Stimulated activated CD4-positive, alpha-beta T cell treated with anti-CD3 and anti-CD28 coated beads, TNF-alpha, amount 100 ng/mL, for 4 hours (primary cell): ENCODE data around the gene HPD.

Experiments used
- DNase-seq, 3 experiments: peaks; one replicate each; pipeline ENCODE4 v3.0.0-alpha.2; 2020; ENCODE audit warnings: low read depth in 3 of 3

Gene HPD

GRCh38 chr12:121811434-121812319, 47.0 kb downstream of the HPD start:
- no peak for DNase-seq

- DNase-seq: no peak
These were observed 47.7 kb downstream of the HPD start for GRCh38 chr12:121810833-121811433.

DNA sequence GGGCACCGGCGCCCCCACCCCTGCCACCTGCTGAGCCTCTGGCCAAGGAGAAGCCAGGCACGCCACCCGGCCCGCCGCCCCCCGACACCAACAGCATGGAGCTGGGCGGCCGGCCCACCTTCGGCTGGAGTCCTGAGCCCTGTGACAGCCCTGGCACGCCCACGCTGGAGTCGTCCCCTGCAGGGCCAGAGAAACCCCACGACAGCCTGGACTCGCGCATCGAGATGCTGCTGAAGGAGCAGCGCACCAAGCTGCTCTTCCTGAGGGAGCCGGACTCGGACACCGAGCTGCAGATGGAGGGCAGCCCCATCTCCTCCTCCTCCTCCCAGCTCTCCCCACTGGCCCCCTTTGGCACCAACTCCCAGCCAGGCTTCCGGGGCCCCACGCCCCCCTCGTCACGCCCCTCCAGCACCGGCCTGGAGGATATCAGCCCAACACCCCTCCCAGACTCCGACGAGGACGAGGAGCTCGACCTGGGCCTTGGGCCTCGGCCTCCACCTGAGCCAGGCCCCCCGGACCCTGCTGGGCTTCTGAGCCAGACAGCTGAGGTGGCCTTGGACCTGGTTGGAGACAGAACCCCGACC, 48.3 kb downstream of the HPD start:
- no peak for DNase-seq

- no peak for DNase-seq
These were observed 48.9 kb downstream of the HPD start for GRCh38 chr12:121809712-121810116.

DNA sequence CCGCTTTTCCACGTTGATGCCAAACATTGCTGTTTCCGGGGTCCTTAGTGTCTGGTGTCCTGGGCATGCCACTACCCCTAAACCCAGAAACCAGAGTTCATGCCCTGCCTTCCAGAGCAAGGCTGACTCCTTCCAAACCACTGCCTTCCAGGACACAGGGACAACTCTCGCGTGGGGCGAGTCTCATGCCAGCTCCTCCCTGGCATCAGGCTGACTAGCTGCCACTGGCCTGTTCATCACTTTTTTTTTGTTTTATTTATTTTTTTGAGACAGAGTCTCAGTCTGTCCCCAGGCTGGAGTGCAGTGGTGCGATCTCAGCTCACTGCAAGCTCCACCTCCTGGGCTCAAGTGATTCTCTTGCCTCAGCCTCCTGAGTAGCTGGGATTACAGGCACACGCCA, 50.0 kb downstream of the HPD start:
- DNase-seq: no peak

DNA sequence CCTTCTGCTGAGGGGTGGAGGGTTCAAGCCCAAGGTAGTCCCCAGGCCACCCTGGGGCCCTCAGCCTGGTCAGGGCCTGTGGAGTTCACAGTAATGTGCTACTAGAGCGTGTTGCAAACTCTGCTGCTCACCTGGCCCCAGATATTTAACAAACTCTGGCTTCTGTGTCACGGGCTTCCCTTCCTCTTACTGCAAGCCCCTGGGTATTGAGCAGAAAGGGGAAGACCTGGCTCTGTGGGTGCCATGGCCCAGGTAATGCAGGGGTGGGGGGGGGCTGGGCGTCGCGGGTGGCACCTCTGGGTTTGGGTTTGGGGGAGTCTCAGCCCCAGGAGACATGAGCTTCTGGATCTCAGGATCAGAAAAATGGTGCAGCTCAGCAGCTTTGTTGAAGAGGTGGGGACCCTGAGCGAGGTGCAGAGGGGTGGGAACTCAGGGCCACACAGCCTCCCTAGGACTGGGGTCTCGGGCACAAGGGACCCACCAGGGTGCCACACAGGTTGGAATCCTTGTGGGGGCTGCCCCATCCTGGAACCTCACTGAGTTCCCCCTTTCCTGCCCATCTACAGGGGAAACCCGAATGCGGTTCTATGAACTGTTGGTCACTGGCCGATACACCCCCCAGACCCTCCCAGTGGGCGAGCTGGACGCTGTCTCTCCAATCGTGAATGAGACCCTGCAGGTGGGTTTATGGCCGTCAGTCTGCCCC, 50.9 kb downstream of the HPD start:
- no peak for DNase-seq

DNA sequence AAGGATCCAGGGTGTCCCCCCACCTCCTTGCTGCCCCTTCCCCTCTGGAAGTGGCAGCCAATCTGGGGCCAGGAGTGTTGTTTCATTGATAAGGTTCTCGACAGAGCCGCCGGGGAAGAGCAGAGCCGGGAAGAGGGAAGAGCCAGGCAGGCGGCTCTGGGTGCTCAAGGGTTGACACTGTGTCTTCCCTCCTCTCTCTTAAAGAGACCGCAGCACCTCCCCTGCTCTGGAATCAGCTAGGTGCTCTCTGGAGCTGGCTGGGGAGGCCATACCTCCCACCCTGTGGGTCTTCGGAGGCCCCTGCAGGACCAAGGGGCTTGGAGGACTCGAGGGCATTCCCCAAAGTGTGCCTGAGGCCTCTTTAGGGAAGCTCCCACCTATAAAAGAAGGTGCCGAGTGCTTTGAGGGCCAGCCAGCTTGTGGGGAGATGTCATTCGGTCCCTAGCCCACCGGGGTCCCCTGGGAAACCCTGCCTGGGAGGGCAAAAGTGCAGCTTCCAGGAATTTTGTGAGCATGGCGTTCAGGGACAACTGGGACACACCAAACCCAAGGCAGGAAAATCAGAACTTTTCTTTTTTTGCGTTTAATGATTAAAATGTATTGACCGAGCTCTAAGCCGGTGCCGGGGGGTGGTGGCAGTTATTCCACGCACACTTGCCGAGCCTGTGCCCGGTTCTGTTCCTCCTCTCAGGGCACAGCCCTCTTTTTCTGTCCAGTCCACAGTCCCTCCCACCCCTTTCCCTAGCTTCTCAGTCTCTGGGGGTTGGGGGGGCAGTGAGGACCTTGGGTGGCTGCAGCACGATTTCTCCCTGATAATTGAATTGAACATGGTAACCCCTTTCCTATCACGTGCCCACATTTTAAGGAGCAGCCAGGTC, 51.9 kb downstream of the HPD start:
- no peak for DNase-seq

- DNase-seq: no peak
These were observed 52.6 kb downstream of the HPD start for GRCh38 chr12:121806009-121806545.

DNA sequence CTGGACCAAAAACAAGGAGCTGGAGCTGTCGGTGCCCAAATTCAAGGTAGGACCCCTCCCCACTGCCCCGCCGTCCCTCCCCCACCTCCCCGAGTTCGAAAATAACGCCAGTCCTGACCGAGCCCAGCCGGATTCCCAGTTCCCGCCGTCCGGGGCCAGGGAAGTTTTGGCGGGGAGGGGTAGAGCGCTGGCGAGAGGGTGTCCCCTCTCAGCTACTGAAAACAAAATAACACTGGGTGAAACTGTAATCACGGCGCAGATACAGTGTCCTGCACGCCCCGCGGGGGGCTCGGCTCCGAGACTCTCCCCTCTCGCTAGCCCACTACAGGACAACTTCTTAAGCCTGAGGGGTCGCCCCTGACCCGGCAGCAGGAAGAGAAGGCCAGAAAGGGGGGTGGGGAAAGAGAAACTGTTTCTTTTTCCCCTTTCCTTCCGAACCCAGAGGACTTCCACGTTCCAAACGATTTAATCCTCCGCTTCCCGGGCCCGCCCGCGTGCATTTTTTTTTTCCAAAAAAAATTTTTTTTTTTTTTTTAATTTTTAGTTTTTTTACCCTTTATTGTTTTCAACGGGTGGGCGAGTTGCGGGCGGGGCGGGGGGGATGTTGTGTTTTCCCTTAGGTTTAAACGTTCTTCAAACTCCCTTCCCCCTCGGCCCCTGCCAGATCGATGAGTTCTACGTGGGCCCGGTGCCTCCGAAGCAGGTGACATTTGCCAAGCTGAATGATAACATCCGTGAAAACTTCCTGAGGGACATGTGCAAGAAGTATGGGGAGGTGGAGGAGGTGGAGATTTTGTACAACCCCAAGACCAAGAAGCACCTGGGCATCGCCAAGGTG, 53.3 kb downstream of the HPD start:
- no peak for DNase-seq

- DNase-seq: no peak
These were observed 54.1 kb downstream of the HPD start for GRCh38 chr12:121804417-121805111.

- DNase-seq: no peak
These were observed 54.7 kb downstream of the HPD start, which contains the start of gene SETD1B for GRCh38 chr12:121803861-121804416. Gene SETD1B, plus strand, starts transcription at chr12:121804009. Its CDS starts 729 bp downstream, at chr12:121804738.

GRCh38 chr12:121802843-121803698, 55.6 kb downstream of the HPD start:
- peak; percentile 72 to 74 (median 73) for DNase-seq

GRCh38 chr12:121802485-121802842, 56.2 kb downstream of the HPD start:
- no peak for DNase-seq

DNA sequence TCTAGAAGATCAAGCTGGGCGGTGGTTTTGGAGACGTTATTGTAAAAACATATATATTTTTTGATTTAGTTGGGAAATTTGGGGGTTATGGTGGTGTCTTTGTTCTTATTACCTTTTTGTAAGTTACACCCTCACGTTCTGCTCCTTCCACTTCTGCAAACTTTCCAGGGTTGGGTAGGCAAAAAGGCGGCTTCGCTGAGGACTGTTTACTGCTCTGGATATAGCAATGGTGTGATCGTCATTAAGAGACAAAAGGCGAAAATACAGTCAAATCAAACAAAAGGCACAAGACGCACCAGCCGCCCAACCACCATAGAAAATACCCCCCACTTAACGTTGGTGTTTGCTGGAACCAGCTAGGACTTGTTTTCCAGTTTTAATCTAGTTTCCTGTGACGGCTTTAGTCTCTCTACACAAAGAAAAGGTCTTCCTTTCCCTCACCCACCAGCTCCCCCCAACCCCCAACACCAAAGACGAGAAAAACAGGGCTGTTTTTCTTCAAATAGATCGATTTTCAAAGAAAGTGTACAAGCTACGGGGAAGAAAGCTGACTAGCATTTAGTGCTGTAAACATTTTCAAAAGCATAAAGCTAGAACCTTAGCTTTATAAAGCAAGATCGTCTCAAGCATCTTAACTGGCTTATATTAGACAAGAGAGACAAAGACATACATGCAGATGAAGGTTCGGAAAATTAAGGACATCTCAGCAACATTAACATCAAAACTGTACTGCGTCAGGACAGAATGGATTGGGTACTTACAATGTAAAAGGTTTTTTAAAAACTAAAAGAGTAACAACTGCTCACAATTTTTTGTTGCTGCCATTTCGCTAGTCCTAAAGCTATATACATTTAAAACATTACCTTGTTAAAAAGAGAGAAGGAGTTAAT, 56.8 kb downstream of the HPD start:
- DNase-seq: no peak

DNA sequence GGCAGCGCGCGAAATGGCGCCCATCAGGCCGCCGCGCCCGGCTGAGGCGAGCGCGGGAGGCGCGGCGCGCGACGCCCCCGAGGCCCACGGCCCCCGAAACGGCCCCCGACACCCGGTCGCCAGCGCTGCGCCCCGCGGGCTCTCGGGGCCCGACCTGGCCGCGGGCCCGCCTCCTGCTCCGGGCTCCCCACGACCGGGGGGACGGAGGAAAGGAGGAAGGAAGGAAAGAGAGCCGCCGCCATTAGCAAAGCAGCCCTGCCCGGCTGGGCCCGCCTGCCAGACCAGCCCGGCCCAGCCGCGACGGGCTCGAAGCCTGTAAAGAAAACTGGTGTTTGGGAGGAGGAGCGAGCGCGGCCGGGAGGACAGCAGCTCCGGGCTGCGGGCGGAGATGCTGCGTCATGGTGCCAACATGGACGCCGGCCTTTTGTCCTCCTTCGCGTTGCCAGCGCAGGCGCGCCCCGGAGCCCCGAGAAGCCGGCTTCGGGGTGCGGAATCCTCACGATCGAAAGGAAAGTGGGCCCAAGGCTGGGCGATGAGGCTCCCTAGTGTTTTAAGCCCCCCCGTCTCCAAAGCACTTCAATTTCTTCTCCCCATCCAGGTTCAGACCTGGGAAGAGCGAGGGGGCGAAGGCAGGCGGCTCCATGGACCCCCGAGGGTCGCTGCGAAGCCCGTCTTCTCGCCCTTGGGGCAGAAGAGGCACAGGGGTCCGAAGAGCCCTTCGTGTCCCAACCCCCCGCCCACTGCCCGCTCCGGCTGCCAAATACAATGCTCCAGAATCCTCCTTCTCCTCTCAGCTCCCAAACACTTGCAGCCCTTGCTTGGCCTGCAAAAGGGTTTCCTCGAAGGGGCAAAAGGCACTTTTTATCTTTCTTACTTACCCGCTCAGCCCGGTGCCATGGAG, 57.7 kb downstream of the HPD start:
- no peak for DNase-seq
